ENCODE results near the gene PDIA5.

Gene PDIA5

DNA sequence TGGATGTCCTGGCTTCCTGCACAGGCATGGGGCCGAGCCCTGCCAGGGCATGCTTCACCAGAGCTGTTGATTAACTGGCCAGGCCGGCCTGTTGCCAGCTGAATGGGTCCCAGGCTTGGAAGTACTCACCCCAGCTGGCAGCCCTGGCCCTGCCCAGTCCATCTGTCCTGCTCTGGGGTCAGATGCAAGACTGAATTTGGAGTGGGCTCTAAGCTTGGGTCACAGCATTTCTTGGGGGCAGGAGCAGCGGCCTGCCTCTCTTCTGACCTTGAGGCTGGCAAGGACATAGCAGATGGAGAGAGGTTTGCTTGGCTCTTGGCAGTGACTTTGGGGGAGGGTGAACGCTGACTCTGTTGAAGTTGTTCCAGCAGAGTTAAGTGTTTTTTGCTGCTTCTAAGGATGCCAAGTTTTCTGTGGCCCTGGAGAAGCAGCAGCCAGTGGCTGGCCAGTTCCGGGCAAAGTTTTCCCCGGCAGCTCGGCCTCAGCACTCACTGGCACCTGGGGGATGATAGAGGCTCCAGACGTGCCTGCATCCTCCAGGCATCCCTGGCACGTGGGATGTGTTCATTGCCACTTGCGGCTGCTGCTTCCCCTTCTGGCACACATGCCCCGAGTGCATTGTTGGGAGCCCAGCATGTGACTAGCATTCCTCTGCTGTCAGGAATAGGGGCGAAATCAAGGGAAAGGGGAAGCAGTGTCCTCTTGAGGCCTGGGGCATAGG, 22.9 kb downstream of the PDIA5 start:
- WGBS, 2 experiments = 68 to 76% methylated on average over 12 of the region's 12 CpGs
- H3K9me3 ChIP-seq (ENCODE audit: control insufficient read depth, low read length) = no peaks in the 10 kb centered on the region
- peaks cover 57% of the 10 kb centered on the region for H3K4me1 ChIP-seq (ENCODE audit: control insufficient read depth, insufficient read depth, low read length)
- H3K27me3 ChIP-seq (ENCODE audit: control insufficient read depth, insufficient read depth, low read length, poor library complexity, severe bottlenecking) = no peaks in the 10 kb centered on the region
- no peak overlapping the region for H3K27ac ChIP-seq (ENCODE audit: insufficient read depth, low read depth, low read length, poor library complexity, severe bottlenecking)
- H3K36me3 ChIP-seq (ENCODE audit: control insufficient read depth, insufficient read depth, low read length) = no peaks in the 10 kb centered on the region
- H3K4me3 ChIP-seq (ENCODE audit: insufficient read depth, low read depth, low read length) = no peak overlapping the region

DNA sequence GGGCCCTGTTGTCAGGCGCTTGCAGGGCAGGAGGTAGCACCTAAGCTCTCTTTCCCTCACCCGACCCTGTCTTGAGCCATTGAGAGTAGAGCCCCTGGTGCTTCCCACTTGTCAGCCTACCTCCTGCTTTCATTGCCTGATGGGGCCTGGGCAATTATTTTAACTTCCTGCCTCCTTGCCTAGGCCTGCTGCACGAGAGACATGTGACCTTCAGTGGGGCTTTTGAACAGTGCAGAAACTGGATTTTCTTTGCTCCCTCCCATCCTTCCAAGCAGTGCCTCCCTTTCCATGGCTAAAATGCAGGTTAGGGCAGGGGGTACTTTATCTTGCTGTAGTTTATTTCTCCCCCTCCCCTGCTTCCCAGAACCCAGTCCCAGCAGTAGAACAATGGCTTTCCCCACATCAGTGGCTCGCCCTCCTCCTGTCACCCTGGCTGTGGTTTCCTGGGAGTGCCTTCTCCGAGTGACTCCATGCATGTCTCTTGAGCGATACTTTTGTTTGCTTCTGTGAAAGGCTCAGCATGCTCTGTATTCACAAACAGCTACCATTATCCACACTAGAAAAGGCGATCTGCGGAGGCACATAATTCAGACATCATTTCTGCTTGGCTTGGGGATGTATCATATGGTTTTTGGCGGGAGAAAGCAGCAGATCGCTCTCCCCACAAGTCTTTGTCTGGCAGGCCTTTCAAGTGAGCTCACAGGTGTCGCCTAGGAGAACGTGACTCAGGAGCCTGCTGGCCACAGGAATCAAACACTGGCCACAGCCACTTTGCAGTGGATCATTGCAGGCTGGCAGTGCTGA, 24.1 kb downstream of the PDIA5 start:
- peaks cover 45% of the 10 kb centered on the region for H3K4me1 ChIP-seq (ENCODE audit: control insufficient read depth, insufficient read depth, low read length)
- WGBS, 2 experiments = 22 to 27% methylated on average over 12 of the region's 12 CpGs
- no peaks in the 10 kb centered on the region for H3K27me3 ChIP-seq (ENCODE audit: control insufficient read depth, insufficient read depth, low read length, poor library complexity, severe bottlenecking)
- H3K4me3 ChIP-seq (ENCODE audit: insufficient read depth, low read depth, low read length) = no peak overlapping the region
- H3K27ac ChIP-seq (ENCODE audit: insufficient read depth, low read depth, low read length, poor library complexity, severe bottlenecking) = peak overlapping the region; percentile 70
- H3K36me3 ChIP-seq (ENCODE audit: control insufficient read depth, insufficient read depth, low read length) = no peaks in the 10 kb centered on the region
- H3K9me3 ChIP-seq (ENCODE audit: control insufficient read depth, low read length) = no peaks in the 10 kb centered on the region

DNA sequence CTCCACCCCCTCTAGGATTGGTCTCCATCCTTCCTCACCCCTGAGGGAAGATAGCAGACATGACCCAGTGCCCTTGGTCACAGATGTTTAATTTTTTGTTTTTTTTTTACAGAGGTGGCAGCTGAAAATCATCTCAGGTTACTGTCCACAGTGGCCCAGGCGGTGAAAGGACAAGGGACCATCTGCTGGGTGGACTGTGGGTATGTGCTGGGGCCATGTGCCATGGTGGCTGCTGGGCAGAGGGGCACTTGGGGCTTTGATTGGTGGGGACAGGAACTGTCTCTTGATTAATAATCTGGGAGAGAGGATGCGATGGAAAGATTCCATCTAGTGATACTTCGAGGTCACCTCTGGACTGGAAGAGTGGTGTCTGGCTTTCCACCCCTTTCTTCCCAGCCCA, 25.4 kb downstream of the PDIA5 start:
- WGBS, 2 experiments = 93 to 97% methylated on average over 3 of the region's 3 CpGs
- no peaks in the 10 kb centered on the region for H3K9me3 ChIP-seq (ENCODE audit: control insufficient read depth, low read length)
- H3K36me3 ChIP-seq (ENCODE audit: control insufficient read depth, insufficient read depth, low read length) = no peaks in the 10 kb centered on the region
- no peak overlapping the region for H3K4me3 ChIP-seq (ENCODE audit: insufficient read depth, low read depth, low read length)
- no peak overlapping the region for H3K27ac ChIP-seq (ENCODE audit: insufficient read depth, low read depth, low read length, poor library complexity, severe bottlenecking)
- H3K27me3 ChIP-seq (ENCODE audit: control insufficient read depth, insufficient read depth, low read length, poor library complexity, severe bottlenecking) = no peaks in the 10 kb centered on the region
- H3K4me1 ChIP-seq (ENCODE audit: control insufficient read depth, insufficient read depth, low read length) = peaks cover 42% of the 10 kb centered on the region

DNA sequence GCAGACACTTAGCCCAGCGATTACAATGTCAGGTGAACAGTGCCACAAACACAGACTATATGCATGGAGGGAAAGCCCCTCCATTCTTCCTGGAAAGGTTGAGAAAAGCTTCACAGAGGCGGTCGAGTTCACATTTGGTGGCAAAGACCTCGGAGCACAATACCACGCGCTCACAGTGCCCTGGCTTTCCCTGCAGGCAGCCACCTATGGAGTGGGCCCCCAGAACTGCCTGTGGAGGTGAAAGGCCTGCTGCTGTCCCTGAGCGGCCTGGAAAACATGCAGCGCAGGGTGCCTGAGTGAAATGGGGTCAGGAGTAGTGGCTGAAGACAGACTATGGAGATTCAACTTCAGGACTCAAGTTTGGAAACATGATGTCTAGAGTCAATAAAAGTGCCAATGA, 26.9 kb downstream of the PDIA5 start:
- no peak overlapping the region for H3K27ac ChIP-seq (ENCODE audit: insufficient read depth, low read depth, low read length, poor library complexity, severe bottlenecking)
- WGBS, 2 experiments = 93 to 95% methylated on average over 8 of the region's 8 CpGs
- H3K4me3 ChIP-seq (ENCODE audit: insufficient read depth, low read depth, low read length) = no peak overlapping the region
- peaks cover 34% of the 10 kb centered on the region for H3K4me1 ChIP-seq (ENCODE audit: control insufficient read depth, insufficient read depth, low read length)
- no peaks in the 10 kb centered on the region for H3K9me3 ChIP-seq (ENCODE audit: control insufficient read depth, low read length)
- no peaks in the 10 kb centered on the region for H3K36me3 ChIP-seq (ENCODE audit: control insufficient read depth, insufficient read depth, low read length)
- H3K27me3 ChIP-seq (ENCODE audit: control insufficient read depth, insufficient read depth, low read length, poor library complexity, severe bottlenecking) = no peaks in the 10 kb centered on the region

DNA sequence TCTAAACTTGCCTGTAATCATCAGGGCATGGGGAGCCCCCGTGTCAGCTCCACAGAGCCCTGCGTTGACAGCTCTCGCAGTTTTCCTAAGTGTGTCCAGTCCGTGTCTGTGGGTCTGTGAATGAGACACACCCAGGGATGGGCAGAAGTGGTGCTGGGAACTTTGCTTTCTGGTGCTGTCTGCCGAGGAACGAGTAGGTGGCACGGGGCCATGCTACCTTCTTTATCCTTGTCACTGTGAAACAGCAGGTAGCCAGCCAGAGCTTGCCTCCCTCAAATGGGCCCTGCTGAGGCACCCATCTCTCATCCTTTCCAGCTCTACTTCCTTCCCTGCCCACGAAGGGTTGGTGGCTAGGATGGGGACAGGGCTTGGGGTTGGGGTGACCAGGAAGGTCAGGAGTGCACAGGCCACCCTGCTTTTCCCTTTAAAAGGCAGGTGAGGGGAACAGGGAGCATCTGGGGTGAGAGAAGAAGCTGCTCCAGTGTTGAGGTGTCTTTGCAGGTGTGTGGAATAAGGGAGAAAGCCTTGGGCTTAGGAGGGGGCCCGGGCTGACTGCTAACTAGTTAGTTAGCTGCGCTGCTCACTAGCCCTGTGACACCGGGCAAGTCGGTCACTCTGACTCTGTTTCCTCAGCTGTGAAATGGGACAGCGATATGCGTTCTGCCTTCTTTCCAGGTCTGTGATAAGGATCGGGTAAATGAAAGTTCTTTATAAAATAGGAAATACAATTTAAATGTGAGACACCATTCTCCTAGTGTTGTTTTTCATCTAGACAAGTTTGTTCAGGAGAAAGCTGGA, 27.9 kb downstream of the PDIA5 start:
- Histone ChIP-seq H3K36me3 (ENCODE audit: control insufficient read depth, insufficient read depth, low read length) (no peaks in the 10 kb centered on the region), H3K27me3 (ENCODE audit: control insufficient read depth, insufficient read depth, low read length, poor library complexity, severe bottlenecking) (no peaks in the 10 kb centered on the region), H3K4me1 (ENCODE audit: control insufficient read depth, insufficient read depth, low read length) (peaks cover 35% of the 10 kb centered on the region), H3K4me3 (ENCODE audit: insufficient read depth, low read depth, low read length) (no peak overlapping the region), H3K27ac (ENCODE audit: insufficient read depth, low read depth, low read length, poor library complexity, severe bottlenecking) (no peak overlapping the region), H3K9me3 (ENCODE audit: control insufficient read depth, low read length) (no peaks in the 10 kb centered on the region)
- 93 to 95% methylated on average over 15 of the region's 15 CpGs for WGBS, 2 experiments

DNA sequence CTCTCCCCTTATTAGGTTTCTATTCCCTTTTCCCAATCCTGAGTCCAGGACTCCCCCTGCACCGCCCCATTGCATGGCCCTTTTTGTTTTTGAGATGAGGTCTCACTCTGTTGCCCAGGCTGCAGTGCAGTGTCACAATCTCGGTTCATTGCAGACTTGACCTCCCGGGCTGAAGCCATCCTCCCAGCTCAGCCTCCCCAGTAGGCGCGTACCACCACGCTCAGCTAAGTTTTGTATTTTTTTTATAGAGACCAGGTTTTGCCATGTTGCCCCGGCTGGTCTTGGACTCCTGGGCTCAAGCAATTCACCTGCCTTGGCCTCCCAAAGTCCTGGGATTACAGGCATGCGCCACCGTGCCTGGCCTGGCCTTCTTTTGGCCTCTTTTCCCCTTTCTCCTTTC, 29.3 kb downstream of the PDIA5 start:
- Histone ChIP-seq H3K36me3 (ENCODE audit: control insufficient read depth, insufficient read depth, low read length) (no peaks in the 10 kb centered on the region), H3K4me1 (ENCODE audit: control insufficient read depth, insufficient read depth, low read length) (peaks cover 25% of the 10 kb centered on the region), H3K9me3 (ENCODE audit: control insufficient read depth, low read length) (no peaks in the 10 kb centered on the region), H3K27me3 (ENCODE audit: control insufficient read depth, insufficient read depth, low read length, poor library complexity, severe bottlenecking) (no peaks in the 10 kb centered on the region), H3K4me3 (ENCODE audit: insufficient read depth, low read depth, low read length) (no peak overlapping the region), H3K27ac (ENCODE audit: insufficient read depth, low read depth, low read length, poor library complexity, severe bottlenecking) (no peak overlapping the region)
- WGBS, 2 experiments = 89 to 90% methylated on average over 9 of the region's 9 CpGs

DNA sequence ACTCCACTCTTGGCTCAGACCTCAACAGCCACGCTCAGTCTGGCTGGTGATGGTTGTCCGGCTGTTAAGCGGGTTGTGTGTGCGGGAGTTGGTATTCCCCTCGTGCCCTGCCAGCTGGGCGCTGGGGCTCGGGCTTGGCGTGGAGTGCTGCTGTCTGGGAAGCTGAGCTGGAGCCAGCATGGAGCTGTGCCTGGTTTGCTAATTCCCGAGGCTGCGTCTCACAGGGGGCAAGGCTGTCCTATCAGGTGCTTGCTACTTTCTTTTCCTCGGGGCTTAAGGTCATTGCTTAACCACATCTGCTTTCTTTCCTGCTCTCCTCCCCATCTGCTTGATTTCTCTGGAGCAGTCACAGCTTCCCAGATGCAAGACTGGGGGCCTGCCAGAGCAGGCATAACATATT, 29.9 kb downstream of the PDIA5 start:
- no peaks in the 10 kb centered on the region for H3K9me3 ChIP-seq (ENCODE audit: control insufficient read depth, low read length)
- H3K4me3 ChIP-seq (ENCODE audit: insufficient read depth, low read depth, low read length) = no peak overlapping the region
- H3K36me3 ChIP-seq (ENCODE audit: control insufficient read depth, insufficient read depth, low read length) = no peaks in the 10 kb centered on the region
- WGBS, 2 experiments = 90 to 93% methylated on average over 11 of the region's 11 CpGs
- H3K4me1 ChIP-seq (ENCODE audit: control insufficient read depth, insufficient read depth, low read length) = peaks cover 20% of the 10 kb centered on the region
- H3K27ac ChIP-seq (ENCODE audit: insufficient read depth, low read depth, low read length, poor library complexity, severe bottlenecking) = no peak overlapping the region
- H3K27me3 ChIP-seq (ENCODE audit: control insufficient read depth, insufficient read depth, low read length, poor library complexity, severe bottlenecking) = no peaks in the 10 kb centered on the region

DNA sequence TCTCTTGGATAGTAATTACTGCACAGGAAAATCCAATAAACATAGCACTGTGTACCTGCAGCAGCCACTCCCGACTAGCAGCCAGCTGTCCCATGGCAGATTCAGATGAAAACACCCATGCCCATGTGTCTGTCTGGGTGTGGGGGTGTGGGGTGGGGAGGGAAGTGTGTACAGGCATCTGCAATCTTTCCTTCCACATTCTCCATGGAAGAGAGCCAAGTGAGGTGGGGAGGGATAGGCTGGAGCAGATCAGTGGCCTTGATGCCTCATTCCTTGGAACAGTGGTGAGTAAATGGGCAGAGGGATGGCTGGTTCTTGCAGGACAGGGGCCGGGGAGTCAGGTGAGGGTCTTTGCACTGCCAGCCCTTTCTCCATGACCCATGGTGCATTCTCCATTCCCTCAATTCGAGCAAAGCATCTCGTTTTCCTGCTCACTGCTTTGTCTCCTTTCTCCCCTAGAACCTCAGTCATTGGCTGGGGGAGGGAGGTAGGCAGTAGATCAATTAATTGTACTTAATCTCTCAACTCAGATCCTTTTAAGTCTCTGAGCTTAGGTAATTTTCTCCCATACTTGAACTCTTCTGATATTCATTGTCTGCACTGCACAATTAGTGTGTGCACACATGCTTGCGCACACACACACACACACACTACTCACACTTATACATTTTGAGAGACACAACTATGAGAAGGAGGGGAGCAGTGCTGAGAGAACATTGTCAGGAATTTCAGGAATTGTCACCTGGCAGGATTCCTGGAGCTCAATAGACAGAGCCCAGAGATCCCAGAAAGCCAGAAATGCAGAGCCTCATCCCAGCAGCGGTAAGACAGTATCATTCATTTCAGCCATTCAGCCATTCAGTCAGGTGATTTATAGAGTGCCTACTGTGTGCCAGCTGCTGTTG, 31.9 kb downstream of the PDIA5 start:
- no peaks in the 10 kb centered on the region for H3K36me3 ChIP-seq (ENCODE audit: control insufficient read depth, insufficient read depth, low read length)
- H3K9me3 ChIP-seq (ENCODE audit: control insufficient read depth, low read length) = no peaks in the 10 kb centered on the region
- H3K4me3 ChIP-seq (ENCODE audit: insufficient read depth, low read depth, low read length) = no peak overlapping the region
- 76 to 83% methylated on average over 5 to 6 of the region's 6 CpGs for WGBS, 2 experiments
- H3K27me3 ChIP-seq (ENCODE audit: control insufficient read depth, insufficient read depth, low read length, poor library complexity, severe bottlenecking) = no peaks in the 10 kb centered on the region
- H3K27ac ChIP-seq (ENCODE audit: insufficient read depth, low read depth, low read length, poor library complexity, severe bottlenecking) = no peak overlapping the region
- peaks cover 20% of the 10 kb centered on the region for H3K4me1 ChIP-seq (ENCODE audit: control insufficient read depth, insufficient read depth, low read length)

DNA sequence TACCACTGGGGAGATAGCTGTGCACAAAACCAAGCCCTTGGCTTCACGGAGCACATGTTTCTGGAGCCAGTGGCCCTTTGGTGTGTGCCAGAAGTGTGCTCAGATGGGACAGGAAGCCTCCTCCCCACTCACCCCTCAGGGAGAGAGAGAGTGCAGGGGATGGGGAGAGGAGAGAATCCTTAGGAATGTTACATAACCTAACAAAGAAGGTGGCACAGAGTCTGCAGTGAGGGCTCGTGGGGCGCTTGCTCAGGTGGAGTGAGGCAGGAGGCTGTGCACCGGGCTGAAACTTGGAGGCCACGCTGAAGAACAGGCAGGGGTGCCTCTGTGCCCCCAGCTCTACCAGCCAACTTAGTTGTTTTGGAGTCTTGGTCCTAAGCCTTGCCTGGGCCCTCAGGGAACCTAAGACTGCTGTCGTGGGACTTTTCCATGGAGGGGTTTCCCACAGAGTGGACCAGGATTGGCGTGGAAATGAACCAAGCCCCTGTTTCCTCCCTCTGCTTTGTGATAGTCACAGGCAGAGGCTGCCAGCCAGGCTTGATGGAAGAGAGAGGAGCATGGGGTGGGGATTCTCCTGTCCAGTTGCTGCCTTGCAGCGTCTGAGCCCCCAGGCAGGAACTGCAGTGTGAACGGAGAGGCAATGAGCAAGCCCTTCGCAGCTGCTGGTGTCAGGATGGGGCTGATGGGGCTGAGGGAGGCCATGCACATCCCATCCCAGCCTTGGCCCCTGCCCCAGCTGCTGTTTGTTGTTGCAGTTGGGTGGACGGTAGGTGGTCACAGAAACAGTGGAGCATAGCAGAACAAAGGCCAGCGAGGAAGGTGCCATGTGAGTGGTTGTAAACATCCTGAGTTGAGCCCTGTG, 32.7 kb downstream of the PDIA5 start:
- peaks cover 20% of the 10 kb centered on the region for H3K4me1 ChIP-seq (ENCODE audit: control insufficient read depth, insufficient read depth, low read length)
- WGBS, 2 experiments = 73 to 77% methylated on average over 12 of the region's 12 CpGs
- no peak overlapping the region for H3K27ac ChIP-seq (ENCODE audit: insufficient read depth, low read depth, low read length, poor library complexity, severe bottlenecking)
- no peaks in the 10 kb centered on the region for H3K36me3 ChIP-seq (ENCODE audit: control insufficient read depth, insufficient read depth, low read length)
- no peaks in the 10 kb centered on the region for H3K27me3 ChIP-seq (ENCODE audit: control insufficient read depth, insufficient read depth, low read length, poor library complexity, severe bottlenecking)
- H3K9me3 ChIP-seq (ENCODE audit: control insufficient read depth, low read length) = no peaks in the 10 kb centered on the region
- no peak overlapping the region for H3K4me3 ChIP-seq (ENCODE audit: insufficient read depth, low read depth, low read length)
